K562 (cell line): ENCODE results near the gene GALNT12. TPM values are rescaled to one million over a fixed set of nuclear protein-coding genes. Genes with fewer than 3 reads are reported as not detected.

ENCODE experiments used
- BMI1 ChIP-seq: fragments of 150-350 bp; IDR thresholded peaks from 2 replicates; pipeline ENCODE4 v1.6.1; 2014; ENCODE audit warnings: low read length
- CBX5 ChIP-seq: IDR thresholded peaks from 2 replicates; pipeline ENCODE4 v1.6.1; 2014; ENCODE audit warnings: low read depth, borderline replicate concordance
- CHD4 ChIP-seq: fragments of 200-600 bp; sonication (generic); IDR thresholded peaks from 3 replicates; pipeline ENCODE4 v1.6.1; 2012; ENCODE audit warnings: low read depth, mild to moderate bottlenecking, mixed read lengths, low read length, inconsistent platforms; ENCODE audit not compliant: insufficient read depth, insufficient replicate concordance, poor library complexity, severe bottlenecking
- E2F1 ChIP-seq: sonication (generic); formaldehyde crosslinking; IDR thresholded peaks from 2 replicates; pipeline ENCODE4 v1.8.1; 2023; ENCODE audit warnings: mild to moderate bottlenecking, missing genetic modification reagents, moderate library complexity
- EP300 ChIP-seq: IDR thresholded peaks from 2 replicates; pipeline ENCODE4 v1.6.1; 2012; ENCODE audit warnings: low read length, improper control_type of control experiment
- FOXP1 ChIP-seq: sonication (generic); formaldehyde crosslinking; IDR thresholded peaks from 2 replicates; pipeline ENCODE4 v1.8.0; 2022; ENCODE audit warnings: mild to moderate bottlenecking, missing genetic modification reagents
- GTF2E2 ChIP-seq: fragments of 200-800 bp; sonication (Bioruptor generic); IDR thresholded peaks from 2 replicates; pipeline ENCODE4 v1.6.1; 2016; ENCODE audit warnings: missing genetic modification characterization, missing compliant biosample characterization
- KLF13 ChIP-seq: fragments of 450-650 bp; IDR thresholded peaks from 2 replicates; pipeline ENCODE4 v1.6.1; 2016; ENCODE audit warnings: missing genetic modification characterization, low read depth, mild to moderate bottlenecking, missing compliant biosample characterization, moderate library complexity, borderline replicate concordance
- L3MBTL2 ChIP-seq: fragments of 450-650 bp; IDR thresholded peaks from 2 replicates; pipeline ENCODE4 v1.6.1; 2016; ENCODE audit warnings: mild to moderate bottlenecking, moderate library complexity
- MITF ChIP-seq: IDR thresholded peaks from 2 replicates; pipeline ENCODE4 v1.6.1; 2014; ENCODE audit warnings: antibody characterized with exemption
- NBN ChIP-seq: fragments of 450-650 bp; IDR thresholded peaks from 2 replicates; pipeline ENCODE4 v1.6.1; 2016; ENCODE audit warnings: low read depth, mild to moderate bottlenecking
- NCOA2 ChIP-seq, 2 experiments: fragments of 450-650 bp; IDR thresholded peaks; 2 replicates each; pipeline ENCODE4 v1.6.1; 2018; ENCODE audit warnings: mild to moderate bottlenecking in 2 of 2, moderate library complexity in 1 of 2; ENCODE audit not compliant: partially characterized antibody in 2 of 2
- NFATC3 ChIP-seq: fragments of 450-650 bp; IDR thresholded peaks from 2 replicates; pipeline ENCODE4 v1.6.1; 2017; ENCODE audit warnings: mild to moderate bottlenecking
- NFE2 ChIP-seq: IDR thresholded peaks from 2 replicates; pipeline ENCODE4 v1.6.1; 2014; ENCODE audit warnings: antibody characterized with exemption, low read depth
- SRF ChIP-seq, 2 experiments: fragments of 250-450, 450-650 bp in 1 of 2; sonication (Bioruptor Pico) in 1 of 2; sonication (generic) in 1 of 2; formaldehyde crosslinking; IDR thresholded peaks; 2 replicates each; pipeline versions ENCODE4 v1.5.0 to v1.5.1; 2020 to 2022; ENCODE audit warnings: mild to moderate bottlenecking in 1 of 2, missing genetic modification reagents in 1 of 2
- TAF7 ChIP-seq: fragments of 450-650 bp; IDR thresholded peaks from 2 replicates; pipeline ENCODE4 v1.6.1; 2016; ENCODE audit warnings: missing genetic modification characterization, missing compliant biosample characterization
- ZBED1 ChIP-seq: IDR thresholded peaks from 2 replicates; pipeline ENCODE4 v1.6.1; 2014
- ZBTB8A ChIP-seq: fragments of 450-650 bp; IDR thresholded peaks from 2 replicates; pipeline ENCODE4 v1.6.1; 2018; ENCODE audit warnings: mild to moderate bottlenecking, moderate library complexity; ENCODE audit not compliant: partially characterized antibody
- ZHX1 ChIP-seq: fragments of 150-350 bp; conservative IDR thresholded peaks from 2 replicates; pipeline ENCODE4 v1.6.1; 2014; ENCODE audit warnings: low read length
- ZNF354B ChIP-seq: fragments of 250-450 bp; sonication (Bioruptor Pico); IDR thresholded peaks from 2 replicates; pipeline ENCODE4 v1.4.0; 2020
- ZNF507 ChIP-seq: conservative IDR thresholded peaks from 2 replicates; pipeline ENCODE4 v1.6.1; 2017; ENCODE audit warnings: missing genetic modification characterization, missing compliant biosample characterization
- ZNF830 ChIP-seq: fragments of 250-450 bp; sonication (Bioruptor Pico); IDR thresholded peaks from 2 replicates; pipeline ENCODE4 v1.5.0; 2021; ENCODE audit warnings: mild to moderate bottlenecking
- polyA plus RNA-seq, 8 experiments: library from polyadenylated mRNA; depleted of rRNA in 4 of 8; stranded (reverse) in 5 of 8; unstranded in 3 of 8; fragments of >200 nt; fragmentation: Nextera tagmentation in 2 of 8; fragmentation: Illumina TruSeq in 1 of 8; extraction: Ambion mirVana in 2 of 8; extraction: Trizol in 1 of 8; gene quantifications; 2 replicates each; pipeline versions ENCODE4 v1.2.1 to v1.2.3, GENCODE V29; 2011 to 2014; ENCODE audit warnings: inconsistent platforms in 1 of 8, missing spikeins in 1 of 8
- total RNA-seq, 7 experiments: library from RNA; depleted of rRNA in 6 of 7; stranded (reverse); fragments of >200 nt in 6 of 7; fragmentation: Illumina TruSeq in 2 of 7; extraction: Trizol in 2 of 7; gene quantifications; 2 replicates each; pipeline versions ENCODE4 v1.2.1 to v1.2.3, GENCODE V29; 2011 to 2021; ENCODE audit warnings: low replicate concordance in 1 of 7

Gene GALNT12
- total and polyA plus RNA-seq, 9 of the 15 experiments (the other 6 are each of a cell fraction or from before 2014, with no cell fraction given): 29.7 to 82.9 (median 44.2) TPM

- TF ChIP-seq FOXP1 (CRISPR knock-in tag) (no peak), MITF (no peak), TAF7 (no peak), SRF (CRISPR knock-in tag; IDR thresholded peaks at IDR 0.05) (no peak), ZNF507 (tag) (no peak), CHD4 (no peak), L3MBTL2 (no peak), E2F1 (no peak), ZNF830 (CRISPR knock-in tag) (no peak), ZBED1 (no peak), ZNF354B (CRISPR knock-in tag) (no peak), ZHX1 (no peak), BMI1 (no peak), NFATC3 (no peak), NFE2 (peak; percentile 14; the same call in 1 of the 2 replicates), KLF13 (tag) (0 out of 2 replicates have a peak, but pooled peaks have one; percentile 53), ZBTB8A (no peak), CBX5 (no peak), EP300 (no peak), NCOA2 (IDR thresholded peaks at IDR 0.05; ENCODE audit: partially characterized antibody in 2 of 2) (no peak), NBN (no peak), GTF2E2 (no peak)
Observed at GRCh38 chr9:98790842-98791607, 16.4 kb upstream of the GALNT12 start (continued).
